GM21576 (cell line): ENCODE data around the gene COBL.
A peak's percentile ranks its signal among the peaks of the same experiment; 100 is the strongest.
"Not testable (repeated sequence)": the region's sequence is repeated elsewhere in the genome, so short reads cannot be mapped to it uniquely, and the experiment has no call there.

ENCODE experiments used
- ATAC-seq: cut with Tn5 transposase; IDR thresholded peaks from one replicate; pipeline ENCODE4 v1.9.1; 2021; ENCODE audit warnings: mild to moderate bottlenecking, moderate library complexity; ENCODE audit not compliant: unreplicated experiment

The COBL gene

DNA sequence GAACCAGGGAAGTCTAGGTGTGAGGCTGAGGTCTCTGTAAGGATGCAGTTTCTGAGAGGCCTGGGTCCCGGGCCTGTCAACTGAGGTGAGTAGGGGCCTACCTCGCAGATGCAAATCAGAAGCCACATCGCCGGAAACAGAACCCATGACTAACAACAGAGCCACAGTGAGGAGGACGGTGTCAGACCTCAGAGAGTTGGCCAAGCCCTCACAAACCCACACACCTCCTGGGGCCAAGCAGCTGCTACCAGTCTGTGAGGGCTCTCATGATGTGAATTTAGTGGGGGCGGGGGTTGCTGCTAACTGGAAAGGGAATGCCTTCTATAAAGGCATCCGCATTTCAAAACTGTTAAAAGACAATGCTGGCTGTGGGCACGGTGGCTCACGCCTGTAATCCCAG, 103.0 kb downstream of the COBL start:
- no peak for ATAC-seq

DNA sequence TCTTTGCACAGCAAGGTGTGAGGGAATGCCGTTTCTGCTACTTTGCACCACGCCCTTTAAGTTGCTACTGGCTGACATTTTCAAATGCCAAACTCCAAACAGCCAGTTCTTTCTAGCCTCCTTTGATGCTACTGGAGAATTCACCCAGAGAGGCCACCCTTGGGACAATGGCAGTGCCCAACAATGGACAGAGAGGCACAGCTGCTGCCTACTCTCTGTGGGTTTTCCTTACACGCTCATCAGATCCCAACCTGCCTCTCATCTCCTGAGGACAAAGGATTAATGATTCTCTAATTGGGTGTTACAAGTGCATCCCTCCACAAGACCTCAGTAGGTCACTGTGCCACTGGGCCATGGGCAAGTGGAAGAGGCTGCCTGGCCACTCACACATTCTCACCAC, 105.8 kb downstream of the COBL start:
- no peak for ATAC-seq

GRCh38 chr7:51209426-51209825, 107.2 kb downstream of the COBL start:
- ATAC-seq: no peak

GRCh38 chr7:51208125-51208524, 108.5 kb downstream of the COBL start:
- not testable (repeated sequence) for ATAC-seq

GRCh38 chr7:51198654-51199053, 118.0 kb downstream of the COBL start:
- ATAC-seq: no peak

GRCh38 chr7:51190969-51191368, 125.6 kb downstream of the COBL start:
- no peak for ATAC-seq

DNA sequence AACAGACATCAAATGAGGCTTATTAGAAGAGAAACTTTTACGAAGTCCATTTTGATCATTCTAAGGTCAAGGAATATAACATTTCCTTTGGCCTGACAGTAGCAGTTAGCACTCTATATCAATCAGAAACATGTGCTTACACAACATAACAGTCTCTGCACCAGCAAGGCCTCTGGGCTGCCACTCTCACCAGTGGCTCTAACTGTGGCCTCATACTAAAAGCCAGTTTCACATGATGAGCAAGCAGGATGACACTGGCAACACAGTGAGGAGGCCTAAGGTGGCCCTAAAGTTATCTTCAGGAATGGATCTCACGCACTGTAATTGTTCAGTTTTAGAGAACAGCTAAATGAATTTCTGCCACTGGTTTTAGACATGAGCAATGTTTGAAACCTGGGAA, 126.8 kb downstream of the COBL start:
- no peak for ATAC-seq

DNA sequence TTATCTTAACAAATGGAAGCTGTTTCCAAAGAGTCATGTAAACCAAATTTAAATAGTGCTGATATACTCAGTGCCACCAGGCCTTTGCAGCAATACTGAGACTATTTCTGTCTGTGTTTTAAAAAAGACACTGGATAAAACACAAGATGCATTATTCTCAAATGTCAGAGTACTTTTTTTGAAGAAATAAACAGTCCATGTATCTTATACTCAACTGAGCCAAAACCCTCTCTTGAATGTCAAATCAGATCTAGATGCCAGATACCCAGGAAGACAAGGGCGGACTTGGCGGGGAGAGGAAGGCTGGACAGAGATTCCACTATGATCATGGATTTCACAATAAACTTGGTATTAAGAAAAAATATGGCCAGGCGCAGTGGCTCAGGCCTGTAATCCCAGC, 127.6 kb downstream of the COBL start:
- no peak for ATAC-seq

- ATAC-seq: no peak
Measured at GRCh38 chr7:51187941-51188340, 128.7 kb downstream of the COBL start.

GRCh38 chr7:51186531-51186930, 130.1 kb downstream of the COBL start:
- ATAC-seq: no peak

DNA sequence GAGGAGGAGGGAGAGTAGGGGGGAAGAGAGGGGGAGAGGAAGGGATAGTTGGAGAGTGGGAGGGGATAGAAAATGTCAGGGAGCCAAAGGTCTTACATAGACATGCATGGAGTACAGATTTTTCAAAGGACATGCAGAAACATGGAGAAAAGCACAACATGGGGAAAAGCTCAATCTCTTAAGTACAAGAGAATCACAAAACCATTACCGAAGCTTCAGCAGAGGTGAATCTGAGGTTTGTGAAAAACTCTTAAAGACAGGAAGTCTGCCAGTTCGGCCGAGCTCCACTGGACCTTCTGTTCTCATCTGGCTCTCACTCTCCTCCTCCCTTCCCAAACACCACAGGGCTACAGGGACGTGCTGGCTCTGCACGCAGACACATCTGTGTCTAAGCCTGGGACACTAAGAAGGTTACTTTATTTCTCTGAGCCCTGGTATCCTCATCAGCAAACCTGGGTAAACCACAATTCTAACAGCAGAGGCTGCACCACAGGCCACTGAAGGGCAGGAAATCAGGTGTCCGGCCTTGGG, 133.9 kb downstream of the COBL start:
- no peak for ATAC-seq

DNA sequence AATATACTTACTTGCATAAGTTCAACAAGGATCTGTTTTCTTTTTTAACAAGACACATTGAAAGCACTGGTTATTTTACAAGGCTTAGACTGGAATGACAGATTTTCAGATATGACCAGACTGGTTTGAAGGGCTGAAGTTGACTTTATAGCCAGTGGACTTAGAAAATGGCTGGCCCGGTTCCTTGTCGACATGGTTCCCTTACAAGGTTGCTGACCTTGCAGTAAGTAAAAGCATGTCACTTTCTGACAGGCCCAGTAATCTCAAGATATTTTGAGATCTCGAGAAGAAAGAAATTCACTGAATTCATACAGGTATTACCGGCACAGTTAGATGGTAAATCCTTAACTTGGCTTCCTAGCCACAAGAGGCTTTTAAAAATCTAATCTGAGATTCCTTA, 136.5 kb downstream of the COBL start:
- ATAC-seq: no peak

GRCh38 chr7:51175992-51176388, 140.6 kb downstream of the COBL start:
- no peak for ATAC-seq

DNA sequence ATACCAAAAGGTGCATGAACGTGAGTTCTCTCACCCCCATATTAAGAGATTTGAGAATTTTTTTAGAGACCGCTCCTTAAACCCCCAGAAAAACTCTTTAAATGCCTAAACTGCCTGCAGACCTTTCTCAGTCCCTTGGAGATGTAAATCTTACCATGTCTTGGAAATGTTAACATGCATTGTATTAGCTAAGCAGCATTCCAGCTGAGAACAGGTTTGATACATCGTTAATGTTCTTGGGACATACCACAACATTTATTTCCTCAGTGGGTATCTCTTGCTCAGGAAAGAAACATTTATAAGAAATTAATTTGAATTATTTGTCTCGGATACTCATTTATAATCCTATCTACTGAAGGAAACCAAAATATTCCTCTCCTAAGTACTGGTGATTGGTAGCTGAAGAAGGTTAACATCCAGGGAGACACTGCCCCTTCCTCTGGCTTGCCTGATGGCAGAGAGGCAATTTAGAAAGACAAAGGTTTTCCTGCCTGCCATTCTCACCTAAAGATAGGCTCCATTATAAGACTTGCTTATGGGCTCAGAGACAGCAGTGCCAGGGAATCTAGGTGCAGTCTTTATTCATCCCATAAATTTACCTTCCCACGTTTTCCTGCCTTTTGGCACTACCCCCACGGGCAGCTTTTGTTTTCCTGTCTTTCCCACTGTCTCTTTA, 141.2 kb downstream of the COBL start:
- ATAC-seq: no peak

- ATAC-seq: no peak
Measured at GRCh38 chr7:51165337-51165736, 151.3 kb downstream of the COBL start.

DNA sequence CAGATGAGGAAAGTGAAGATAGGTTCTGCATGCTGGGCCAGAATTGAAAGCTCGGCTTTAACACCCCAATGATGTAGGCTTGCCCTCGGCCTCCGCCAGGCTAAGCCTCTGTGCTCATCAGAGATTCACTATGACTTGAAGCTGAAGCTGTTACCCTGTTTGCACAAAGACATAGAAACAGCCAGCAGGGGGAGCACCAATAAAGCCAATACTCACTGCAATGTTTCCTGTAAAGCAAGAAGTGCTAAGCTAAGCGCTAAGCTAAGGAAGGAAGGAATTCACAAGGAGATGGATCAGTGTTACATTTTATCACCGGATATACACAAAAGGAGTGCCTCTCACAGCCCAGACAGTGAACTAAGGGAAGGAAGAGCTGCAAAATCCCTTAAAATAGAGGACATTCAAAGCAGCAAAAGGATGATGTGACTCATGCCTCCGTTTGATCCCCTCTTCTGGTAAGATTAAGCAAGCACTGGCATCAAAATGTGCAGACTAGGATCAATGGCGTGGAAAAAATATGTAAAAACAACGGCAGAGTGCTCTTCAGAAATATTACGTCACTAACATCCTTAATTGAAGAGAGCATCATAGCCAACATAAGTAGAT, 153.8 kb downstream of the COBL start:
- ATAC-seq: peak; percentile 93

- no peak for ATAC-seq
Measured at GRCh38 chr7:51161937-51162336, 154.7 kb downstream of the COBL start.

DNA sequence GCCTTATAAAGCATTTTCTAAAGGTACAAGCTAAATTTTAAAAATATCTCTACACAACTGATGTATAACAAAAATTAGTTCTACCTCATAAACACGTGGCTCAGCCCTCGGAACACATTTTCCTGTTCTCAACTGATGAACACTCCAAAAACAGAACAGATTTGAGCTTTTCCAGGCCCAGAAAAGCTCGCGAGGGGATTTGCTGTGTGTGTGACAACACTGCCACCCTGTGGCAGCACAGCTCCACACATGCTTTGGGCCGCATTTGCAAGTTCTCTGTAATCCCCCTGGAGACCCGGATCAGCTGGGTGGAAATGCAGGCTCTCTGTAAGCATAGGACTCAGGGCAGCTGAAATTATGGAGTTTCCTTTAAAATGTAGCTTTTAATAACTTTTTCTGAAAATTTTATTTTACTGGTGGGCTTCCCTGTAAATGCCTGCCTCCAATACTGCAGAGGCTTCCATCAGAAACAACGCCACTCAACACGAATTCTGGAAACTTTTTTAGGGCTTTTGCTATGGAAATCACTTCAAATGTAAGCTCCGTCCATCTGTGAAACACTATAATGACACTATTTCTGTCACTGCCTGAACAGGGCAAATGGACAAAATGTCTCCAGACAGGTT, 155.5 kb downstream of the COBL start:
- ATAC-seq: peak; percentile 38

- no peak for ATAC-seq
Measured at GRCh38 chr7:51160411-51160810, 156.2 kb downstream of the COBL start.

GRCh38 chr7:51158742-51159445, 157.7 kb downstream of the COBL start:
- no peak for ATAC-seq

- ATAC-seq: no peak
Measured at GRCh38 chr7:51158211-51158610, 158.4 kb downstream of the COBL start.

- ATAC-seq: no peak
Measured at GRCh38 chr7:51154201-51154600, 162.4 kb downstream of the COBL start.
